Loucy (cell line): ENCODE results near the gene GPR82.
A peak's percentile ranks its signal among the peaks of the same experiment; 100 is the strongest.

Source experiments
- H2AFZ ChIP-seq: fragments of 200-600 bp; sonication (generic); 2 replicates; pipeline ENCODE4 v1.6.0; 2016; ENCODE audit warnings: antibody characterized with exemption, mild to moderate bottlenecking, low read length, moderate library complexity
- H3F3A ChIP-seq: fragments of 200-600 bp; 2 replicates; pipeline ENCODE4 v1.6.0; 2016; ENCODE audit warnings: antibody characterized with exemption, low read depth, mild to moderate bottlenecking
- H3K27me3 ChIP-seq: fragments of 200-600 bp; sonication (generic); 2 replicates; pipeline ENCODE4 v1.6.1; 2014; ENCODE audit warnings: low read length, mild to moderate bottlenecking; ENCODE audit not compliant: insufficient read depth, poor library complexity, severe bottlenecking
- H3K36me3 ChIP-seq: fragments of 200-600 bp; sonication (generic); 2 replicates; pipeline ENCODE4 v1.6.1; 2016; ENCODE audit warnings: low read length; ENCODE audit not compliant: insufficient read depth
- H3K4me1 ChIP-seq: fragments of 200-600 bp; sonication (generic); 2 replicates; pipeline ENCODE4 v1.5.1; 2014; ENCODE audit warnings: low read length, mild to moderate bottlenecking; ENCODE audit not compliant: insufficient read depth, poor library complexity, severe bottlenecking
- H3K4me2 ChIP-seq: fragments of 200-600 bp; sonication (generic); 2 replicates; pipeline ENCODE4 v1.6.0; 2014; ENCODE audit warnings: antibody characterized with exemption, low read length, low read depth, mild to moderate bottlenecking; ENCODE audit not compliant: poor library complexity, severe bottlenecking
- H3K4me3 ChIP-seq: fragments of 200-600 bp; sonication (generic); 2 replicates; pipeline ENCODE4 v1.5.1; 2014; ENCODE audit warnings: low read length, mild to moderate bottlenecking, mixed read lengths; ENCODE audit not compliant: poor library complexity, severe bottlenecking
- H3K79me2 ChIP-seq: fragments of 200-600 bp; sonication (generic); 2 replicates; pipeline ENCODE4 v1.6.1; 2014; ENCODE audit warnings: low read length; ENCODE audit not compliant: insufficient read depth
- H3K9ac ChIP-seq: fragments of 200-600 bp; sonication (generic); 2 replicates; pipeline ENCODE4 v1.6.0; 2014; ENCODE audit warnings: mild to moderate bottlenecking, low read depth, low read length, moderate library complexity; ENCODE audit not compliant: poor library complexity, severe bottlenecking
- H3K9me2 ChIP-seq: fragments of 200-600 bp; sonication (generic); replicated peaks from 2 replicates; pipeline ENCODE4 v1.6.1; 2016; ENCODE audit warnings: low read depth, low read length, mixed read lengths
- H3K9me3 ChIP-seq: fragments of 200-600 bp; sonication (generic); 2 replicates; pipeline ENCODE4 v1.6.1; 2014; ENCODE audit warnings: mild to moderate bottlenecking, antibody characterized with exemption, low read length, low read depth; ENCODE audit not compliant: insufficient read depth
- H4K20me1 ChIP-seq: fragments of 200-600 bp; sonication (generic); 2 replicates; pipeline ENCODE4 v1.6.0; 2014; ENCODE audit warnings: antibody characterized with exemption, low read length, mild to moderate bottlenecking; ENCODE audit not compliant: insufficient read depth, poor library complexity, severe bottlenecking
- EZH2phosphoT487 ChIP-seq: fragments of 200-600 bp; IDR thresholded peaks from 2 replicates; pipeline ENCODE4 v1.6.1; 2018; ENCODE audit warnings: antibody characterized with exemption, mild to moderate bottlenecking, moderate library complexity, borderline replicate concordance
- TF ChIP-seq, protein P1 (sequence below): fragments of 200-600 bp; sonication (generic); conservative IDR thresholded peaks from 2 replicates; pipeline ENCODE4 v1.5.1; 2014; ENCODE audit warnings: mild to moderate bottlenecking, antibody characterized with exemption, low read length

The GPR82 gene

DNA sequence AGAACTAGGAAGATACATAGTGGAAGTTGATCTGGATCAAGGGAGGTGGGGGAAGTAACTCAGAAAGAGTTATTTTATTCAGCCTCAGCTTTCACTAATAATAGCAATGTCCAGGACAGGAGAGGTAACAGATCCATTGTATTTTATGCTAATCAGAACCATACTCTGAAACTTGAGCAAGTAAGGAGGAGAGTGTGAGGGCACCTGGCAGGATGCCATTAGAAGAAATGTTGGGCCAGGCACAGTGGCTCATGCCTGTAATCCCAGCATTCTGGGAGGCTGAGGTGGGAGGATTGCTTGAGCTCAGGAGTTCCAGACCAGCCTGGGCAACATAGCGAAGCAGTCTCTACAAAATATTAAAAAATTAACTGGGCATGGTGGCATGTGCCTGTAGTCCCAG, 18.9 kb upstream of the GPR82 start:
- Histone ChIP-seq H3K4me2 (no peak overlapping the region), H3K4me1 (peaks cover 6% of the 10 kb centered on the region), H3K27me3 (no peaks in the 10 kb centered on the region)

DNA sequence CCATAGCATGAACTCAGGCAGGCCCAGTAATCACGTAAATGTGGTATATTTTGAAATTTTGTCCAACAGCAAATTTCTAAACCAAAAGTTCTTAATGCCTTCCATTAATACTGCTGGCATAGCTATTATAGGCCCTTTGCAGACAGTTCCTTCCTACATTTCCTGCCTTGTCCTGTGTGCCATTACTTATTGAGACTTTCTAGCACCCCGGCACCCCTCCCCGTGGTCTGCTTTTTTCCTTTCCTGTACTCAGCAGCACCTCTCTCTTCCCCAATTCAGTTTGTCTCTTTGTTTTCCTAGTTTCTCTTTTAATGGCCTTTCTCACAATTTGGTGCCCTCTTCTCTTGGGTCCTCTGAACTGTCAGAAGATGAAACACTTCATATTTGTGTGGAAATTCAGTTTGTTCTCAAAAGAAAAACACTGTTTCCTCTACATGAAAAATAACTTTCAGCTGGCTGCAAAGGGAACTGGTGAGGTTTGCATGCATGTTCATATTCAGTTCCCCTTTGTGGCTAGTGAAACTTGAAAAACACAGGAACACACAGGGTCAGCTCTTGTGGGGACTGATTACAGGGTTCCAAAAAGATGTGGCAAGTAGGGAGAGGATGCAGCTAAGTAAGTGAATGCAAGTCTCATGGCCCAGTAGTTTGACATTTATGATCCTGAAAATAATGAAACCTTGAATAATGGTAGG, 18.2 kb upstream of the GPR82 start:
- TF ChIP-seq EZH2phosphoT487: no peak
- TF ChIP-seq, protein P1, sequence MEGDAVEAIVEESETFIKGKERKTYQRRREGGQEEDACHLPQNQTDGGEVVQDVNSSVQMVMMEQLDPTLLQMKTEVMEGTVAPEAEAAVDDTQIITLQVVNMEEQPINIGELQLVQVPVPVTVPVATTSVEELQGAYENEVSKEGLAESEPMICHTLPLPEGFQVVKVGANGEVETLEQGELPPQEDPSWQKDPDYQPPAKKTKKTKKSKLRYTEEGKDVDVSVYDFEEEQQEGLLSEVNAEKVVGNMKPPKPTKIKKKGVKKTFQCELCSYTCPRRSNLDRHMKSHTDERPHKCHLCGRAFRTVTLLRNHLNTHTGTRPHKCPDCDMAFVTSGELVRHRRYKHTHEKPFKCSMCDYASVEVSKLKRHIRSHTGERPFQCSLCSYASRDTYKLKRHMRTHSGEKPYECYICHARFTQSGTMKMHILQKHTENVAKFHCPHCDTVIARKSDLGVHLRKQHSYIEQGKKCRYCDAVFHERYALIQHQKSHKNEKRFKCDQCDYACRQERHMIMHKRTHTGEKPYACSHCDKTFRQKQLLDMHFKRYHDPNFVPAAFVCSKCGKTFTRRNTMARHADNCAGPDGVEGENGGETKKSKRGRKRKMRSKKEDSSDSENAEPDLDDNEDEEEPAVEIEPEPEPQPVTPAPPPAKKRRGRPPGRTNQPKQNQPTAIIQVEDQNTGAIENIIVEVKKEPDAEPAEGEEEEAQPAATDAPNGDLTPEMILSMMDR: no peak
- Histone ChIP-seq H3K4me2 (peak overlapping the region; percentile 56), H3K79me2 (no peaks in the 10 kb centered on the region), H3K27me3 (no peaks in the 10 kb centered on the region), H3K9me2 (no peaks in the 10 kb centered on the region), H3K4me3 (peak overlapping the region; percentile 12), H3F3A (no peaks in the 10 kb centered on the region; the same call in 1 of the 2 replicates), H3K9me3 (no peaks in the 10 kb centered on the region), H4K20me1 (no peaks in the 10 kb centered on the region), H3K36me3 (no peaks in the 10 kb centered on the region), H3K4me1 (peaks cover 5% of the 10 kb centered on the region), H2AFZ (no peak overlapping the region; the same call in 1 of the 2 replicates), H3K9ac (no peak overlapping the region)

More for the DNA sequence above, 18.9 kb upstream of the GPR82 start:
- H3F3A ChIP-seq: no peaks in the 10 kb centered on the region; the same call in 1 of the 2 replicates
- H3K9ac ChIP-seq: no peak overlapping the region
- H3K4me3 ChIP-seq: no peak overlapping the region
- H3K9me3 ChIP-seq: no peaks in the 10 kb centered on the region
- TF ChIP-seq EZH2phosphoT487: no peak
- TF ChIP-seq, protein P1: no peak
- no peaks in the 10 kb centered on the region for H3K79me2 ChIP-seq
- H4K20me1 ChIP-seq: no peaks in the 10 kb centered on the region
- H2AFZ ChIP-seq: no peak overlapping the region
- H3K9me2 ChIP-seq: no peaks in the 10 kb centered on the region
- no peaks in the 10 kb centered on the region for H3K36me3 ChIP-seq

DNA sequence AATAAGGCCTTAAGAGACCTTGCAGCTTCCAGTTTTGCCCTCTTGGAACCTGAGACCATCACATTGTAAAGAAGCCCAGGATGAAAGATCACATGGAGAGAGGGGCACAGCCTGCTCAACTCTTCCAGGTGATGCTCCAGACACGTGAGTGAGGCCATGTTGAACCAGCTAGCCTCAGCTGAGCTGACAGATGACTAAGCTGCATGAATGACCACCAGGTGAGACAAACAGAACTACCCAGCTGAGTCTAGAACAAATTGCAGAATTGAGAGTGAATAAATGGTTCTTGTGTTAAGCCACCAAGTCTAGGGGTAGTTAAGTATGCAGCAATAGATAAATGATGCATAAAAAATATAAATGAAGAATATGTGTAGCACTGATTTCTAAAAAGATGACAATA, 16.8 kb upstream of the GPR82 start:
- TF ChIP-seq EZH2phosphoT487: no peak
- TF ChIP-seq, protein P1: no peak
- peaks cover 5% of the 10 kb centered on the region for H3K4me1 ChIP-seq
- no peak overlapping the region for H3K9ac ChIP-seq
- no peak overlapping the region for H3K4me2 ChIP-seq
- no peaks in the 10 kb centered on the region for H3K79me2 ChIP-seq
- H4K20me1 ChIP-seq: no peaks in the 10 kb centered on the region
- no peak overlapping the region for H3K4me3 ChIP-seq
- no peak overlapping the region for H2AFZ ChIP-seq
- no peaks in the 10 kb centered on the region for H3K9me3 ChIP-seq
- H3F3A ChIP-seq: no peaks in the 10 kb centered on the region; the same call in 1 of the 2 replicates
- no peaks in the 10 kb centered on the region for H3K36me3 ChIP-seq
- no peaks in the 10 kb centered on the region for H3K27me3 ChIP-seq
- no peaks in the 10 kb centered on the region for H3K9me2 ChIP-seq
